GM12878 (cell line): ENCODE results near the gene GSX1. TPM values are rescaled to one million over a fixed set of nuclear protein-coding genes. Genes with fewer than 3 reads are reported as not detected.

Source experiments
- ATAC-seq: fragments of 200-7000 bp; cut with Tn5 transposase; 3 replicates; pipeline ENCODE4 v1.9.1; 2020; ENCODE audit warnings: mild to moderate bottlenecking, moderate library complexity
- BruUV-seq: library from RNA; stranded (reverse); fragments of 400-500 nt; replicated peaks from 2 replicates; lab custom pipeline; 2021; lab: Mats Ljungman, UMichigan
- CTCF ChIA-PET: fragments of 300-600 bp; sonication (Branson Sonifier 250); formaldehyde crosslinking; extraction: SDS; loops from one replicate; lab custom pipeline; 2021; ENCODE audit warnings: inconsistent platforms; lab: Yijun Ruan, JAX
- POLR2A ChIA-PET: fragments of 350-600 bp; formaldehyde crosslinking; extraction: SDS; loops from one replicate; lab custom pipeline; 2021; ENCODE audit warnings: inconsistent platforms; lab: Charles Lee
- RAD21 ChIA-PET: fragments of 300-600 bp; sonication (Branson Sonifier 250); formaldehyde crosslinking; loops from one replicate; lab custom pipeline; 2023; ENCODE audit warnings: antibody characterized with exemption; ENCODE audit not compliant: unreplicated experiment; lab: Charles Lee
- SMC1A ChIA-PET: fragments of 300-600 bp; sonication (Branson Sonifier 250); formaldehyde crosslinking; loops from one replicate; lab custom pipeline; 2023; ENCODE audit not compliant: unreplicated experiment, uncharacterized antibody; lab: Charles Lee
- DNase-seq: peaks from one replicate; pipeline ENCODE4 v3.0.0-alpha.2; 2011; ENCODE audit warnings: low read depth, low spot score
- FAIRE-seq: peaks from 3 replicates; lab custom pipeline; 2011; peaks lifted over from hg19 to GRCh38; lab: Jason Lieb, UNC
- H2AFZ ChIP-seq: 2 replicates; pipeline ENCODE4 v1.6.0; 2011; ENCODE audit warnings: low read depth, low read length, control low read depth; ENCODE audit not compliant: control insufficient read depth
- H3K27ac ChIP-seq: 2 replicates; pipeline ENCODE4 v1.5.1; 2011; ENCODE audit warnings: control low read depth; ENCODE audit not compliant: control insufficient read depth, insufficient read depth
- H3K27me3 ChIP-seq, 2 experiments: replicated peaks in 1 of 2; 2 replicates each; pipeline versions ENCODE4 v1.6.0 to v1.6.1; 2011; ENCODE audit warnings: low read length in 1 of 2; ENCODE audit not compliant: control insufficient read depth in 2 of 2, insufficient read depth in 2 of 2
- H3K36me3 ChIP-seq, 2 experiments: 2 replicates each; pipeline ENCODE4 v1.5.1; 2011; ENCODE audit warnings: low read length in 1 of 2; ENCODE audit not compliant: control insufficient read depth in 2 of 2, insufficient read depth in 2 of 2
- H3K4me1 ChIP-seq: 2 replicates; pipeline ENCODE4 v1.6.1; 2011; ENCODE audit warnings: mild to moderate bottlenecking, low read length, moderate library complexity, mixed read lengths; ENCODE audit not compliant: control insufficient read depth, insufficient read depth
- H3K4me2 ChIP-seq: 2 replicates; pipeline ENCODE4 v1.6.0; 2011; ENCODE audit warnings: control low read depth; ENCODE audit not compliant: control insufficient read depth, insufficient read depth
- H3K4me3 ChIP-seq: fragments of 200-600 bp; sonication (generic); 2 replicates; pipeline ENCODE4 v1.5.1; 2016
- H3K79me2 ChIP-seq: 2 replicates; pipeline ENCODE4 v1.6.0; 2011; ENCODE audit warnings: low read length; ENCODE audit not compliant: control insufficient read depth, insufficient read depth
- H3K9ac ChIP-seq: 2 replicates; pipeline ENCODE4 v1.8.0; 2011; ENCODE audit warnings: low read length, control low read depth, mixed read lengths; ENCODE audit not compliant: control insufficient read depth, insufficient read depth
- H3K9me3 ChIP-seq: replicated peaks from 3 replicates; pipeline ENCODE4 v1.5.1; 2011; ENCODE audit warnings: mild to moderate bottlenecking, low read length; ENCODE audit not compliant: control insufficient read depth, insufficient read depth
- H4K20me1 ChIP-seq: 2 replicates; pipeline ENCODE4 v1.6.0; 2011; ENCODE audit not compliant: control insufficient read depth, insufficient read depth
- ASH2L ChIP-seq: fragments of 300-600, 200-600 bp; sonication (generic); IDR thresholded peaks from 2 replicates; pipeline ENCODE4 v1.6.1; 2017; ENCODE audit warnings: low read depth, mild to moderate bottlenecking, borderline replicate concordance
- EGR1 ChIP-seq, 2 experiments: IDR thresholded peaks; 1 replicate in 1 of 2; 2 replicates in 1 of 2; pipeline ENCODE4 v1.6.1; 2011 to 2012; ENCODE audit warnings: low read depth in 2 of 2, low read length in 2 of 2, borderline replicate concordance in 1 of 2, mild to moderate bottlenecking in 1 of 2, moderate library complexity in 1 of 2
- EZH2 ChIP-seq: IDR thresholded peaks from 2 replicates; pipeline ENCODE4 v1.6.1; 2012; ENCODE audit warnings: low read depth, mild to moderate bottlenecking, control low read depth, inconsistent platforms, low read length, borderline replicate concordance; ENCODE audit not compliant: control insufficient read depth
- POU2F2 ChIP-seq: IDR thresholded peaks from 3 replicates; pipeline ENCODE4 v1.6.1; 2011; ENCODE audit warnings: low read depth, mild to moderate bottlenecking, low read length, borderline replicate concordance
- SIX5 ChIP-seq: IDR thresholded peaks from 2 replicates; pipeline ENCODE4 v1.6.1; 2011; ENCODE audit warnings: mild to moderate bottlenecking, low read depth, low read length, moderate library complexity; ENCODE audit not compliant: severe bottlenecking
- ZNF24 ChIP-seq: fragments of 450-650 bp; IDR thresholded peaks from 2 replicates; pipeline ENCODE4 v1.6.1; 2017; ENCODE audit warnings: antibody characterized with exemption, mild to moderate bottlenecking
- WGBS: methylation state at CpG from one replicate; pipeline ENCODE4 v1.1.6; 2016; ENCODE audit warnings: low lambda C conversion rate; ENCODE audit not compliant: insufficient replicate concordance, insufficient coverage; ENCODE audit errors: missing lambda C conversion rate; 5-methylcytosine and 5-hydroxymethylcytosine counted together
- in situ Hi-C: fragments of 300-500 bp; cut with MboI; formaldehyde crosslinking; loops from 9 replicates; pipeline ENCODE4 v1.14.3; 2018; ENCODE audit warnings: mixed read lengths
- intact Hi-C: fragments of 100-400 bp; cut with micrococcal nuclease; formaldehyde crosslinking; loops from one replicate; pipeline ENCODE4 v1.14.2; 2022; ENCODE audit not compliant: unreplicated experiment
- polyA plus RNA-seq, 11 experiments: library from polyadenylated mRNA; depleted of rRNA in 4 of 11; unstranded in 6 of 11; stranded (reverse) in 5 of 11; fragments of >200 nt; fragmentation: Nextera tagmentation in 4 of 11; fragmentation: Illumina TruSeq in 1 of 11; extraction: Ambion mirVana in 4 of 11; extraction: Trizol in 1 of 11; gene quantifications; 1 replicate in 1 of 11; 2 replicates in 10 of 11; pipeline versions ENCODE4 v1.2.1 to v1.2.3, GENCODE V29; 2011 to 2016; ENCODE audit warnings: inconsistent platforms in 2 of 11, missing spikeins in 2 of 11, low read depth in 1 of 11
- total RNA-seq, 4 experiments: library from RNA; depleted of rRNA in 3 of 4; stranded (reverse); fragments of >200 nt in 3 of 4; fragmentation: Illumina TruSeq in 1 of 4; extraction: Trizol in 1 of 4; gene quantifications; 2 replicates each; pipeline versions ENCODE4 v1.2.1 to v1.2.3, GENCODE V29; 2013 to 2021
- TF ChIP-seq, protein P1 (sequence below): fragments of 450-650 bp; IDR thresholded peaks from 2 replicates; pipeline ENCODE4 v1.6.1; 2017; ENCODE audit warnings: mild to moderate bottlenecking, moderate library complexity

The GSX1 gene
- total and polyA plus RNA-seq, 10 of the 15 experiments (the other 5 are each of a cell fraction or from before 2014, with no cell fraction given) = not detected

DNA sequence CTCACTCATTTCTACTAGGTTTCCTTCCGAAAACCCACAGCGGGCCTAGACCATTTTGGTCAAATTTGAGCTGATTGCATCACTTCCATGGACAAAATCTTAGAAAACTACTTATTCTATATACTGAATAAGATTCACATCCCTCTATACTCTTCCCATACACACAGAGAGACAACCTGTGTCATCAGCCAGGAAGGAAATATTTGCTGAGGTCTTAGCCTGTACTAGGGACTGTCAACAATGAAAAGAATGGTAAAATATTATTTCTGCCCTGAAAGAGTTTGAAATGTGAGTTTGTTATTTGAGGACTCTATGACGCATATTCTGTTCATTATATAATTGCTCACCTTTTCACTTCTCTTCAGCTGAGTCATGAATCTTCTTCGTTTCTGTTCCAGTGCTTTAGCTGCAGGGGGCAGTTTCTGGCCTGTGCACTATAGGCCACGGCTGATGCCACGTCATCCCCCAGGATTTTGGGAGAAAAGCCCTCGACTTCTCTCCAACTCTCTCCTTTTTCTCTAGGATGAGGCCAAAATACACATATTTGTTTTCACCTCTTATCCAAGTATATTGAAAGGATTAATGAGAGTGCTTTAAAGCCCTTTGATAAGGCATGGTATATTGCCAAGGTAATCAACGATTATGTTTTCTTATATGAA is 47.7 kb downstream of the GSX1 start:
- SMC1A ChIA-PET = interaction anchor here (0.7 to 1.8 kb wide), 3 partner anchors 10 to 114 kb away, joined by 4 to 9 read pairs (median 4); no protein-coding TSS in a partner anchor
- Histone ChIP-seq H4K20me1 (no peaks in the 10 kb centered on the region), H3K4me3 (no peak overlapping the region), H3K4me2 (no peak overlapping the region), H2AFZ (no peak overlapping the region), H3K27me3 (no peaks in the 10 kb centered on the region), H3K9ac (no peak overlapping the region), H3K4me1 (no peaks in the 10 kb centered on the region), H3K27ac (no peak overlapping the region), H3K36me3 (no peaks in the 10 kb centered on the region), H3K9me3 (no peaks in the 10 kb centered on the region), H3K79me2 (no peaks in the 10 kb centered on the region)
- DNase-seq = no peak
- in situ Hi-C loops (no loop called here), intact Hi-C loops (no loop called here)
- no peak for TF ChIP-seq ZNF24
- TF ChIP-seq ASH2L = no peak
- TF ChIP-seq, protein P1, sequence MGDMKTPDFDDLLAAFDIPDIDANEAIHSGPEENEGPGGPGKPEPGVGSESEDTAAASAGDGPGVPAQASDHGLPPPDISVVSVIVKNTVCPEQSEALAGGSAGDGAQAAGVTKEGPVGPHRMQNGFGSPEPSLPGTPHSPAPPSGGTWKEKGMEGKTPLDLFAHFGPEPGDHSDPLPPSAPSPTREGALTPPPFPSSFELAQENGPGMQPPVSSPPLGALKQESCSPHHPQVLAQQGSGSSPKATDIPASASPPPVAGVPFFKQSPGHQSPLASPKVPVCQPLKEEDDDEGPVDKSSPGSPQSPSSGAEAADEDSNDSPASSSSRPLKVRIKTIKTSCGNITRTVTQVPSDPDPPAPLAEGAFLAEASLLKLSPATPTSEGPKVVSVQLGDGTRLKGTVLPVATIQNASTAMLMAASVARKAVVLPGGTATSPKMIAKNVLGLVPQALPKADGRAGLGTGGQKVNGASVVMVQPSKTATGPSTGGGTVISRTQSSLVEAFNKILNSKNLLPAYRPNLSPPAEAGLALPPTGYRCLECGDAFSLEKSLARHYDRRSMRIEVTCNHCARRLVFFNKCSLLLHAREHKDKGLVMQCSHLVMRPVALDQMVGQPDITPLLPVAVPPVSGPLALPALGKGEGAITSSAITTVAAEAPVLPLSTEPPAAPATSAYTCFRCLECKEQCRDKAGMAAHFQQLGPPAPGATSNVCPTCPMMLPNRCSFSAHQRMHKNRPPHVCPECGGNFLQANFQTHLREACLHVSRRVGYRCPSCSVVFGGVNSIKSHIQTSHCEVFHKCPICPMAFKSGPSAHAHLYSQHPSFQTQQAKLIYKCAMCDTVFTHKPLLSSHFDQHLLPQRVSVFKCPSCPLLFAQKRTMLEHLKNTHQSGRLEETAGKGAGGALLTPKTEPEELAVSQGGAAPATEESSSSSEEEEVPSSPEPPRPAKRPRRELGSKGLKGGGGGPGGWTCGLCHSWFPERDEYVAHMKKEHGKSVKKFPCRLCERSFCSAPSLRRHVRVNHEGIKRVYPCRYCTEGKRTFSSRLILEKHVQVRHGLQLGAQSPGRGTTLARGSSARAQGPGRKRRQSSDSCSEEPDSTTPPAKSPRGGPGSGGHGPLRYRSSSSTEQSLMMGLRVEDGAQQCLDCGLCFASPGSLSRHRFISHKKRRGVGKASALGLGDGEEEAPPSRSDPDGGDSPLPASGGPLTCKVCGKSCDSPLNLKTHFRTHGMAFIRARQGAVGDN = no peak
- no peak for TF ChIP-seq POU2F2
- no peak for TF ChIP-seq EZH2
- no peak for TF ChIP-seq EGR1 (IDR thresholded peaks at IDR 0.05; ENCODE audit: borderline replicate concordance in 1 of 2, low read depth in 2 of 2, low read length in 2 of 2)
- TF ChIP-seq SIX5 = no peak
- ATAC-seq = no peak
- POLR2A ChIA-PET = no interaction called here
- no peak for FAIRE-seq
- RAD21 ChIA-PET = interaction anchor here (1.4 kb wide), 1 partner anchor 9 kb away, joined by 3 read pairs; no protein-coding TSS in a partner anchor
- BruUV-seq = no TSS peak
- whole genome bisulfite sequencing = 22% methylated on average over 8 of the region's 8 CpGs
- CTCF ChIA-PET = interaction anchor here (1.4 to 4.1 kb wide), 4 partner anchors 11 to 119 kb away, joined by 4 to 27 read pairs (median 18); no protein-coding TSS in a partner anchor
